PC-3 (cell line): ENCODE results near the gene PNCK. TPM values are rescaled to one million over a fixed set of nuclear protein-coding genes. Genes with fewer than 3 reads are reported as not detected.

ENCODE experiments used
- ATAC-seq: fragments of 200-7000 bp; cut with Tn5 transposase; 2 replicates; pipeline ENCODE4 v1.9.1; 2020; ENCODE audit warnings: mild to moderate bottlenecking, moderate library complexity
- BruUV-seq: library from RNA; stranded (reverse); fragments of 400-500 nt; replicated peaks from 2 replicates; lab custom pipeline; 2021; lab: Mats Ljungman, UMichigan
- CTCF ChIA-PET: fragments of 300-600 bp; sonication (Branson Sonifier 250); formaldehyde crosslinking; loops from one replicate; lab custom pipeline; 2022; ENCODE audit warnings: antibody characterized with exemption; lab: Charles Lee
- POLR2A ChIA-PET: fragments of 300-600 bp; sonication (Branson Sonifier 250); formaldehyde crosslinking; loops from one replicate; lab custom pipeline; 2022; ENCODE audit warnings: antibody characterized with exemption; ENCODE audit not compliant: unreplicated experiment; lab: Charles Lee
- DNase-seq: peaks from one replicate; pipeline ENCODE4 v3.0.0-alpha.2; 2015
- H2AFZ ChIP-seq: fragments of 300-600 bp; sonication (generic); 2 replicates; pipeline ENCODE4 v1.6.0; 2016; ENCODE audit warnings: antibody characterized with exemption, low read length
- H3F3A ChIP-seq: fragments of 300-600 bp; sonication (generic); one replicate; pipeline ENCODE4 v1.6.0; 2017; ENCODE audit warnings: antibody characterized with exemption, low read length, control low read depth, mild to moderate bottlenecking; ENCODE audit not compliant: unreplicated experiment
- H3K27ac ChIP-seq: fragments of 300-600 bp; sonication (generic); 2 replicates; pipeline ENCODE4 v1.5.1; 2016; ENCODE audit warnings: mild to moderate bottlenecking, low read length
- H3K27me3 ChIP-seq: fragments of 300-600 bp; sonication (generic); 2 replicates; pipeline ENCODE4 v1.6.1; 2016; ENCODE audit warnings: low read length, mixed read lengths
- H3K36me3 ChIP-seq: fragments of 300-600 bp; sonication (generic); 2 replicates; pipeline ENCODE4 v1.6.1; 2016; ENCODE audit warnings: low read depth, mixed run types, low read length, mixed read lengths
- H3K4me1 ChIP-seq: fragments of 300-600 bp; sonication (generic); 2 replicates; pipeline ENCODE4 v1.5.1; 2016; ENCODE audit warnings: low read length; ENCODE audit not compliant: insufficient read depth
- H3K4me2 ChIP-seq: fragments of 300-600 bp; sonication (generic); 2 replicates; pipeline ENCODE4 v1.6.0; 2016; ENCODE audit warnings: low read length
- H3K4me3 ChIP-seq: fragments of 300-600 bp; sonication (generic); 2 replicates; pipeline ENCODE4 v1.5.1; 2016; ENCODE audit warnings: mild to moderate bottlenecking, low read length, mixed read lengths
- H3K79me2 ChIP-seq: fragments of 300-600 bp; sonication (generic); 2 replicates; pipeline ENCODE4 v1.6.1; 2017; ENCODE audit warnings: low read length, mixed read lengths
- H3K9ac ChIP-seq: fragments of 300-600 bp; sonication (generic); 2 replicates; pipeline ENCODE4 v1.6.0; 2016; ENCODE audit warnings: mild to moderate bottlenecking, low read length
- H3K9me2 ChIP-seq: fragments of 300-600 bp; sonication (generic); replicated peaks from 2 replicates; pipeline ENCODE4 v1.6.1; 2016; ENCODE audit warnings: mixed run types, low read length, mixed read lengths
- H3K9me3 ChIP-seq: fragments of 300-600 bp; sonication (generic); 2 replicates; pipeline ENCODE4 v1.6.1; 2016; ENCODE audit warnings: low read length, mixed read lengths
- H4K20me1 ChIP-seq: fragments of 300-600 bp; sonication (generic); 2 replicates; pipeline ENCODE4 v1.6.1; 2016; ENCODE audit warnings: low read length, mixed read lengths
- EZH2 ChIP-seq: fragments of 300-600 bp; sonication (generic); IDR thresholded peaks from one replicate; pipeline ENCODE4 v1.6.1; 2017; ENCODE audit warnings: antibody characterized with exemption, mild to moderate bottlenecking, low read length; ENCODE audit not compliant: unreplicated experiment
- EZH2phosphoT487 ChIP-seq: fragments of 300-600 bp; sonication (generic); IDR thresholded peaks from 2 replicates; pipeline ENCODE4 v1.6.1; 2018; ENCODE audit warnings: mild to moderate bottlenecking, antibody characterized with exemption, low read length, borderline replicate concordance
- intact Hi-C: fragments of 100-400 bp; cut with micrococcal nuclease; formaldehyde crosslinking; loops from 2 replicates; pipeline ENCODE4 v1.9.0; 2023
- total RNA-seq: library from RNA; depleted of rRNA; stranded (reverse); fragments of >200 nt; gene quantifications from 2 replicates; pipeline ENCODE4 v1.2.3, GENCODE V29; 2014
- TF ChIP-seq, protein P1 (sequence below): fragments of 300-600 bp; sonication (generic); conservative IDR thresholded peaks from 2 replicates; pipeline ENCODE4 v1.5.1; 2017; ENCODE audit warnings: antibody characterized with exemption, low read depth, mild to moderate bottlenecking, low read length

The PNCK gene
- total RNA-seq, 1 experiment from 2014 or later = 1.0 TPM

DNA sequence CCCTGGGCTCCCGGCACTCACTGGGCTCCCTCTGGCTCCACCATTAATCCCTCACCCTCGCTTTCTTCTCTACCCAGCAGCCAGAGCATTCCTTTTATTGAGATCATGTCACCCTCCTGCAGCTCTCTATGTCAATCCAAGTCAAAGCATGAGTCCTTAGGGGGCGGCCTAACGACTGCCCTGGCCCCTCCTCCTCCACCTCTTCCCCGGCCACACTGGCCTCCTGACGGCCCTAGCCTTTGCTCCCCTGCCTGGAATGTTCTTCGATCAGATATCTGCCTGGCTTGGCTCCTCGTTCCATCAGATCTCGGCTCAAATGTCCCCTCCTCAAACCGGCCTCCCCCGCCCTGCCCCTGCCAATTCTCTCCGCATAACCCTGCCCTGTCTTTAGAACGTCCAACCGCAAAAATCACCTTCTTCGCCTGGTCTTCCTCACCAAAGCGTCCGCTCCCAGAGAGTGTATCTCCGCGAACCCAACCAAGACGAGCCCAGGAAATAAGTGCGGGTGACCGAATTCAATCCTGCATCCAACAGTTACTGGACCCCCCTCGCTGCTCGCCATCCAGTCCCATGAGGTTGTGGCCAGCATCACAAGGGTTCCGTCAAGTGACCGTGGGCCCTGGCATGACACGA is 722 bp upstream of the PNCK start:
- Histone ChIP-seq H3K27ac (no peak overlapping the region), H3K9ac (no peak overlapping the region), H3K4me3 (no peak overlapping the region), H2AFZ (no peak overlapping the region), H3K79me2 (no peaks in the 10 kb centered on the region), H3K4me2 (no peak overlapping the region), H4K20me1 (no peaks in the 10 kb centered on the region), H3K9me3 (no peaks in the 10 kb centered on the region), H3K36me3 (no peaks in the 10 kb centered on the region), H3K4me1 (no peaks in the 10 kb centered on the region), H3F3A (no peaks in the 10 kb centered on the region), H3K9me2 (no peaks in the 10 kb centered on the region), H3K27me3 (no peaks in the 10 kb centered on the region)
- intact Hi-C loops = no loop called here
- DNase-seq (no peak), ATAC-seq (no peak)
- ChIA-PET POLR2A (no interaction called here), CTCF (no interaction called here)
- no TSS peak for BruUV-seq
- TF ChIP-seq, protein P1, sequence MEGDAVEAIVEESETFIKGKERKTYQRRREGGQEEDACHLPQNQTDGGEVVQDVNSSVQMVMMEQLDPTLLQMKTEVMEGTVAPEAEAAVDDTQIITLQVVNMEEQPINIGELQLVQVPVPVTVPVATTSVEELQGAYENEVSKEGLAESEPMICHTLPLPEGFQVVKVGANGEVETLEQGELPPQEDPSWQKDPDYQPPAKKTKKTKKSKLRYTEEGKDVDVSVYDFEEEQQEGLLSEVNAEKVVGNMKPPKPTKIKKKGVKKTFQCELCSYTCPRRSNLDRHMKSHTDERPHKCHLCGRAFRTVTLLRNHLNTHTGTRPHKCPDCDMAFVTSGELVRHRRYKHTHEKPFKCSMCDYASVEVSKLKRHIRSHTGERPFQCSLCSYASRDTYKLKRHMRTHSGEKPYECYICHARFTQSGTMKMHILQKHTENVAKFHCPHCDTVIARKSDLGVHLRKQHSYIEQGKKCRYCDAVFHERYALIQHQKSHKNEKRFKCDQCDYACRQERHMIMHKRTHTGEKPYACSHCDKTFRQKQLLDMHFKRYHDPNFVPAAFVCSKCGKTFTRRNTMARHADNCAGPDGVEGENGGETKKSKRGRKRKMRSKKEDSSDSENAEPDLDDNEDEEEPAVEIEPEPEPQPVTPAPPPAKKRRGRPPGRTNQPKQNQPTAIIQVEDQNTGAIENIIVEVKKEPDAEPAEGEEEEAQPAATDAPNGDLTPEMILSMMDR = no peak
- TF ChIP-seq EZH2 (no peak), EZH2phosphoT487 (no peak)

DNA sequence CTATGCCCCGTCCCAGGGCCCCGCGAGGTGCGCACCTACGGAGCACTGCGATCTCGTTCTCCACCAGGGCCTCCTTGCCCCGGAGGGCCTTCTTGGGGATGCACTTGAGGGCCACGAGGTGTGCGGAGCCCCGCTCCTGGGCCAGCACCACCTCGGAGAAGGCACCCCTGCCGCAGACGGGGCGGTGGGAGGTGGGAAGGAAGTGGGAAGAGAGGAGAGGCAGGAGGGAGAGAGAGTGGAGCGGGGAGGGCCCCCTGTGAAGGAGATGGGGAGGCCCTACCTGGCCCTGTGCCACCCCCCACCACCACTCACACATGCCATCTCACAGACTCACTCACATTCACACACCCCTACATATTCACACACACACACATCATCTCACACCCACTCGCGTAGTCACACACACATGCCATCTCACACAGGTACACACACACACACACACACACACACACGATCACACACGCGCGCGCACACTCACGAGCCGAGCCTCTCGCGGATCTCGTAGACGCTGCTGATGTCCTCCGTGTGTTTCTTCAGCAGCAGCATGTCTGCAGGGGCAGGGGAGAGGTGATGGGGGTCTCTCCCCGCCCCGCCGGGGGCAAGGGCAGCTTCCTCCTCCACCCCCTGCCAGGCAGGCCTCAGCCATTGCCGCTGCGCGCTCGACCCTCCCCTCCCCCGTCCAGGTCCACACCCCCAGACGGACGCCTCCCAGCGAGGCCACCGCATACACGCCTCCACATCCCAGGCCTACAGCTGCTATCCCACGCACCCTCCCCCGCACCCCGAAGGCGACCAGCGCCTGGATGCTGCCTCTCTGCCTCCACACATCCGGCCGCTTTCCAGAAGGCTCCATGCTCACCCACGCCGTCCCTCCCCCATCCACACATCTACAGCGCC is 834 bp downstream of the PNCK start:
- H2AFZ ChIP-seq = no peak overlapping the region
- H3K27ac ChIP-seq = no peak overlapping the region
- no peaks in the 10 kb centered on the region for H3K36me3 ChIP-seq
- no peak overlapping the region for H3K4me3 ChIP-seq
- BruUV-seq = no TSS peak
- ChIA-PET POLR2A (no interaction called here), CTCF (no interaction called here)
- intact Hi-C loops = no loop called here
- H4K20me1 ChIP-seq = no peaks in the 10 kb centered on the region
- no peak overlapping the region for H3K9ac ChIP-seq
- no peak for DNase-seq
- H3K4me2 ChIP-seq = no peak overlapping the region
- ATAC-seq = no peak
- no peaks in the 10 kb centered on the region for H3F3A ChIP-seq
- no peaks in the 10 kb centered on the region for H3K79me2 ChIP-seq
- no peaks in the 10 kb centered on the region for H3K27me3 ChIP-seq
- no peaks in the 10 kb centered on the region for H3K4me1 ChIP-seq
- no peaks in the 10 kb centered on the region for H3K9me2 ChIP-seq
- TF ChIP-seq EZH2 (no peak), EZH2phosphoT487 (no peak)
- TF ChIP-seq, protein P1 = no peak
- H3K9me3 ChIP-seq = no peaks in the 10 kb centered on the region
